NCI-H1105 (cell line): ENCODE measurements around the gene APOA5.
"Not testable (repeated sequence)": the region's sequence is repeated elsewhere in the genome, so short reads cannot be mapped to it uniquely, and the experiment has no call there.

ENCODE experiments used
- DNase-seq: peaks from one replicate; lab custom pipeline; 2025; lab: John Stamatoyannopoulos, UW

The APOA5 gene

GRCh38 chr11:116773203-116774097 is 18.2 kb downstream of the APOA5 start:
- no peak for DNase-seq

GRCh38 chr11:116772443-116773202 is 19.1 kb downstream of the APOA5 start, which contains the start of gene BUD13:
Gene BUD13 (minus strand): TSS chr11:116772987. CDS start chr11:116772964, 23 bp downstream.
- DNase-seq, result peak; percentile 92

- no peak for DNase-seq
Measured at GRCh38 chr11:116771935-116772334, 19.7 kb downstream of the APOA5 start.

GRCh38 chr11:116762132-116762531 is 29.5 kb downstream of the APOA5 start:
- DNase-seq, result no peak

- DNase-seq, result not testable (repeated sequence)
Measured at GRCh38 chr11:116756044-116756443, 35.6 kb downstream of the APOA5 start.

GRCh38 chr11:116750070-116750718 is 41.5 kb downstream of the APOA5 start:
- no peak for DNase-seq

- DNase-seq, result no peak
Measured at GRCh38 chr11:116742104-116742503, 49.6 kb downstream of the APOA5 start.

- DNase-seq, result no peak
Measured at GRCh38 chr11:116740741-116741140, 50.9 kb downstream of the APOA5 start.
